ENCODE results near the gene KLHL29. TPM values are rescaled to one million over a fixed set of nuclear protein-coding genes. Genes with fewer than 3 reads are reported as not detected.

Gene KLHL29
- total and polyA plus RNA-seq, 2 donors (not counting 1 experiment from before 2014, with no cell fraction given), result 1.3 to 3.4 TPM

DNA sequence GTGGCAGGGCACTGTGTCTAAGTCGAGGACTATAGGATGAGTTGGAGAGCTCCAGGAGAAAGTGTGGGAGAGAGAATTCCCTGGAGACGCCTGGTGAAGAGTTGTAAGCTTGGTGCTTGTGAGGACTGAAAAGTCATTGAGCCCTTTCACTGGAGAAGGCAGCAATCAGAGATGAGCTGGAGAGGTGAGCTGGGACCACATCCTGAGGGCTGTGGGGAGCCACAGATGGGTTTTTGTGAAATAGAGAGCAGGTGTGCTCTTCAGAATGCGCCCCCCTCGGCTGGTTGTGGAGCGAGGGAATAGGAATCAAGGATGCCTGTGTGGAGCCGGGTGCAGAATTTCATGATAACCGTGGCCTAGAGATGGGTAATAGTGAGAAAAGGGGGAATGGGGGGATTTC lies 224.3 kb downstream of the KLHL29 start:
- no peak overlapping the region for H3K4me2 ChIP-seq (replicated peaks; ENCODE audit: low read depth, low read length, poor library complexity, severe bottlenecking)
- H3K4me1 ChIP-seq (ENCODE audit: control insufficient read depth in 2 of 2, insufficient read depth in 2 of 2, low read length in 2 of 2), result no peaks in the 10 kb centered on the region
- no peak overlapping the region for H3K4me3 Mint-ChIP-seq
- ChIA-PET POLR2A (no interaction called here), CTCF (no interaction called here)
- H3K27ac Mint-ChIP-seq, result no peak overlapping the region
- H3K9ac ChIP-seq (ENCODE audit: low read length), result no peak overlapping the region
- H3K9me3 ChIP-seq (ENCODE audit: control extremely low read depth in 1 of 3, control insufficient read depth in 2 of 3, insufficient read depth in 1 of 3, low read length in 2 of 3), result peaks cover 0 to 34% (median 15%) of the 10 kb centered on the region in 3 donors
- H3K9me3 Mint-ChIP-seq (ENCODE audit: insufficient read depth), result peaks cover 4% of the 10 kb centered on the region
- peaks cover 6% of the 10 kb centered on the region for H3K4me1 Mint-ChIP-seq
- no peaks in the 10 kb centered on the region for H4K20me1 ChIP-seq (ENCODE audit: control insufficient read depth, insufficient read depth, low read length, poor library complexity, severe bottlenecking)
- TF ChIP-seq, protein P1, sequence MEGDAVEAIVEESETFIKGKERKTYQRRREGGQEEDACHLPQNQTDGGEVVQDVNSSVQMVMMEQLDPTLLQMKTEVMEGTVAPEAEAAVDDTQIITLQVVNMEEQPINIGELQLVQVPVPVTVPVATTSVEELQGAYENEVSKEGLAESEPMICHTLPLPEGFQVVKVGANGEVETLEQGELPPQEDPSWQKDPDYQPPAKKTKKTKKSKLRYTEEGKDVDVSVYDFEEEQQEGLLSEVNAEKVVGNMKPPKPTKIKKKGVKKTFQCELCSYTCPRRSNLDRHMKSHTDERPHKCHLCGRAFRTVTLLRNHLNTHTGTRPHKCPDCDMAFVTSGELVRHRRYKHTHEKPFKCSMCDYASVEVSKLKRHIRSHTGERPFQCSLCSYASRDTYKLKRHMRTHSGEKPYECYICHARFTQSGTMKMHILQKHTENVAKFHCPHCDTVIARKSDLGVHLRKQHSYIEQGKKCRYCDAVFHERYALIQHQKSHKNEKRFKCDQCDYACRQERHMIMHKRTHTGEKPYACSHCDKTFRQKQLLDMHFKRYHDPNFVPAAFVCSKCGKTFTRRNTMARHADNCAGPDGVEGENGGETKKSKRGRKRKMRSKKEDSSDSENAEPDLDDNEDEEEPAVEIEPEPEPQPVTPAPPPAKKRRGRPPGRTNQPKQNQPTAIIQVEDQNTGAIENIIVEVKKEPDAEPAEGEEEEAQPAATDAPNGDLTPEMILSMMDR (IDR thresholded peaks at IDR 0.05), result no peak
- no peak for TF ChIP-seq EZH2 (IDR thresholded peaks at IDR 0.05; ENCODE audit: borderline replicate concordance, insufficient read depth, low read depth, low read length, poor library complexity, severe bottlenecking)
- DNase-seq (no peak), ATAC-seq (ENCODE audit: low read depth) (no peak)
- intact Hi-C loops (cut with micrococcal nuclease), result no loop called here
- peaks cover 0 to 4% (median 2%) of the 10 kb centered on the region in 4 experiments for H3K27me3 ChIP-seq (replicated peaks in 1 of 4; ENCODE audit: control extremely low read depth in 1 of 4, control insufficient read depth in 3 of 4, insufficient read depth in 4 of 4, low read length in 3 of 4)
- 88% methylated on average over 7 of the region's 7 CpGs for WGBS (ENCODE audit: insufficient coverage)
- H3K36me3 ChIP-seq (replicated peaks in 1 of 2; ENCODE audit: control extremely low read depth in 1 of 2, control insufficient read depth in 1 of 2, extremely low read depth in 1 of 2, insufficient read depth in 2 of 2, low read length in 1 of 2), result no peaks in the 10 kb centered on the region
- no peaks in the 10 kb centered on the region for H3K79me2 ChIP-seq (ENCODE audit: control insufficient read depth, insufficient read depth, low read length)
- no peak overlapping the region for H3K4me3 ChIP-seq (ENCODE audit: control extremely low read depth in 1 of 5, extremely low read depth in 1 of 5, insufficient read depth in 1 of 5, low read depth in 2 of 5, low read length in 4 of 5)
- no peak overlapping the region for H3K27ac ChIP-seq (ENCODE audit: low read length in 2 of 2)
- no peak overlapping the region for H2AFZ ChIP-seq (ENCODE audit: insufficient read depth, low read depth, low read length, poor library complexity, severe bottlenecking)
- H3K27me3 Mint-ChIP-seq, result peaks cover 20% of the 10 kb centered on the region

DNA sequence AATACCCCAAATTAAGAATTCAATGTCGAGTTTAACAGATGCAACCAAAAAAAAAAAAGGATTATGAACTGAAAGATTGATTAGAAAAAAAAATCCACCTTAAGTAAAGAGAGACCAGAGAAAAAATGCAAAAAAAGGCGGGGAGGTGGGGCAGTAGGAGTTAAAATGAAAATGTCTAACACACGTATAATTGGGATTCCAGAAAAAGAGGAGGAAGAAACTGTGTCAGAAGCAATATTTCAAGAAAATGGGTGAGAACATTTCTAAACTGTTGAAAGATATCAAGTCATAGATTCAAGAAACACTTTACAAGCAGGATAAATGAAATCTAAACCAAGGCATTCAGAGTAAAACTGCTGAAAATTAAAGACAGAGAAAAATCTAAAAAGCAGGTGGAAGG lies 226.9 kb downstream of the KLHL29 start:
- no peak overlapping the region for H3K4me2 ChIP-seq (replicated peaks; ENCODE audit: low read depth, low read length, poor library complexity, severe bottlenecking)
- Mint-ChIP-seq H3K4me1 (peaks cover 13% of the 10 kb centered on the region), H3K27ac (no peak overlapping the region), H3K9me3 (ENCODE audit: insufficient read depth) (peaks cover 2% of the 10 kb centered on the region), H3K27me3 (peaks cover 20% of the 10 kb centered on the region), H3K4me3 (no peak overlapping the region)
- ATAC-seq (ENCODE audit: low read depth) (no peak), DNase-seq (no peak)
- H2AFZ ChIP-seq (ENCODE audit: insufficient read depth, low read depth, low read length, poor library complexity, severe bottlenecking), result no peak overlapping the region
- H3K27ac ChIP-seq (ENCODE audit: low read length in 2 of 2), result no peak overlapping the region
- intact Hi-C loops (cut with micrococcal nuclease), result no loop called here
- peaks cover 0 to 19% (median 11%) of the 10 kb centered on the region in 3 donors for H3K9me3 ChIP-seq (ENCODE audit: control extremely low read depth in 1 of 3, control insufficient read depth in 2 of 3, insufficient read depth in 1 of 3, low read length in 2 of 3)
- no peaks in the 10 kb centered on the region for H3K4me1 ChIP-seq (ENCODE audit: control insufficient read depth in 2 of 2, insufficient read depth in 2 of 2, low read length in 2 of 2)
- TF ChIP-seq, protein P1 (IDR thresholded peaks at IDR 0.05), result no peak
- TF ChIP-seq EZH2 (IDR thresholded peaks at IDR 0.05; ENCODE audit: borderline replicate concordance, insufficient read depth, low read depth, low read length, poor library complexity, severe bottlenecking), result no peak
- no peaks in the 10 kb centered on the region for H3K79me2 ChIP-seq (ENCODE audit: control insufficient read depth, insufficient read depth, low read length)
- no peaks in the 10 kb centered on the region for H4K20me1 ChIP-seq (ENCODE audit: control insufficient read depth, insufficient read depth, low read length, poor library complexity, severe bottlenecking)
- ChIA-PET CTCF (no interaction called here), POLR2A (no interaction called here)
- H3K4me3 ChIP-seq (ENCODE audit: control extremely low read depth in 1 of 5, extremely low read depth in 1 of 5, insufficient read depth in 1 of 5, low read depth in 2 of 5, low read length in 4 of 5), result no peak overlapping the region
- peaks cover 0 to 6% (median 2%) of the 10 kb centered on the region in 4 experiments for H3K27me3 ChIP-seq (replicated peaks in 1 of 4; ENCODE audit: control extremely low read depth in 1 of 4, control insufficient read depth in 3 of 4, insufficient read depth in 4 of 4, low read length in 3 of 4)
- WGBS (ENCODE audit: insufficient coverage), result no CpG with 5 or more reads among the region's 3 CpGs
- no peak overlapping the region for H3K9ac ChIP-seq (ENCODE audit: low read length)
- no peaks in the 10 kb centered on the region for H3K36me3 ChIP-seq (replicated peaks in 1 of 2; ENCODE audit: control extremely low read depth in 1 of 2, control insufficient read depth in 1 of 2, extremely low read depth in 1 of 2, insufficient read depth in 2 of 2, low read length in 1 of 2)

Data from B cell (primary cell).